Caco-2 (cell line): ENCODE measurements around the gene ELN. TPM values are rescaled to one million over a fixed set of nuclear protein-coding genes. Genes with fewer than 3 reads are reported as not detected.
A peak's percentile ranks its signal among the peaks of the same experiment; 100 is the strongest.

Experiments used
- BruUV-seq: library from RNA; stranded (reverse); fragments of 400-500 nt; replicated peaks from 2 replicates; lab custom pipeline; 2021; lab: Mats Ljungman, UMichigan
- CTCF ChIA-PET: fragments of 300-600 bp; sonication (Branson Sonifier 250); formaldehyde crosslinking; loops from one replicate; lab custom pipeline; 2022; ENCODE audit warnings: antibody characterized with exemption; lab: Charles Lee
- POLR2A ChIA-PET: fragments of 300-600 bp; sonication (Branson Sonifier 250); formaldehyde crosslinking; loops from one replicate; lab custom pipeline; 2022; ENCODE audit warnings: antibody characterized with exemption; lab: Charles Lee
- DNase-seq, 2 experiments: peaks; one replicate each; pipeline versions ENCODE4 v3.0.0 to v3.0.0-alpha.2; 2020 to 2022
- H3K27me3 ChIP-seq: replicated peaks from 2 replicates; pipeline ENCODE4 v1.6.0; 2011; ENCODE audit warnings: low read length; ENCODE audit not compliant: control insufficient read depth, insufficient read depth
- H3K36me3 ChIP-seq: 2 replicates; pipeline ENCODE4 v1.5.1; 2011; ENCODE audit warnings: low read length; ENCODE audit not compliant: control insufficient read depth, insufficient read depth
- H3K4me1 ChIP-seq: fragments of 250-450 bp; sonication (Bioruptor Pico); 2 replicates; pipeline ENCODE4 v1.5.1; 2020; ENCODE audit warnings: mild to moderate bottlenecking
- H3K4me3 ChIP-seq: 2 replicates; pipeline ENCODE4 v1.5.1; 2011; ENCODE audit warnings: low read depth, mild to moderate bottlenecking, control low read depth, low read length
- H3K9me3 ChIP-seq: fragments of 250-450 bp; sonication (Bioruptor Pico); 2 replicates; pipeline ENCODE4 v1.5.1; 2020; ENCODE audit warnings: mild to moderate bottlenecking, moderate library complexity
- H3K27ac Mint-ChIP-seq: one replicate; pipeline ENCODE4 v1.8.0; 2022; ENCODE audit warnings: mixed read lengths; ENCODE audit not compliant: unreplicated experiment
- H3K27me3 Mint-ChIP-seq: one replicate; pipeline ENCODE4 v1.8.0; 2022; ENCODE audit warnings: mixed read lengths; ENCODE audit not compliant: insufficient read depth, unreplicated experiment
- H3K36me3 Mint-ChIP-seq: one replicate; pipeline ENCODE4 v1.8.0; 2022; ENCODE audit warnings: mild to moderate bottlenecking, mixed read lengths; ENCODE audit not compliant: insufficient read depth, unreplicated experiment
- H3K4me1 Mint-ChIP-seq: one replicate; pipeline ENCODE4 v1.8.0; 2022; ENCODE audit warnings: low read depth, mixed read lengths; ENCODE audit not compliant: unreplicated experiment
- H3K4me3 Mint-ChIP-seq: one replicate; pipeline ENCODE4 v1.8.0; 2022; ENCODE audit warnings: mild to moderate bottlenecking, moderate library complexity, mixed read lengths; ENCODE audit not compliant: unreplicated experiment
- H3K9me3 Mint-ChIP-seq: one replicate; pipeline ENCODE4 v1.8.0; 2022; ENCODE audit warnings: mixed read lengths; ENCODE audit not compliant: unreplicated experiment
- CTCF ChIP-seq, 2 experiments: fragments of 200-600 bp in 1 of 2; IDR thresholded peaks; 1 replicate in 1 of 2; 2 replicates in 1 of 2; pipeline versions ENCODE4 v1.5.1 to v1.8.0; 2011 to 2022; ENCODE audit warnings: antibody characterized with exemption in 1 of 2, control low read depth in 1 of 2, inconsistent platforms in 1 of 2, low read depth in 1 of 2, low read length in 1 of 2, mild to moderate bottlenecking in 1 of 2, moderate library complexity in 1 of 2; ENCODE audit not compliant: insufficient read depth in 1 of 2, severe bottlenecking in 1 of 2, unreplicated experiment in 1 of 2
- intact Hi-C: fragments of 100-400 bp; cut with micrococcal nuclease; formaldehyde crosslinking; loops from one replicate; pipeline ENCODE4 v1.10.0; 2022; ENCODE audit not compliant: unreplicated experiment
- total RNA-seq: library from RNA; stranded (reverse); gene quantifications from 2 replicates; pipeline ENCODE4 v1.2.3, GENCODE V29; 2022

Gene ELN
- total RNA-seq, 1 experiment from 2014 or later, result not detected

DNA sequence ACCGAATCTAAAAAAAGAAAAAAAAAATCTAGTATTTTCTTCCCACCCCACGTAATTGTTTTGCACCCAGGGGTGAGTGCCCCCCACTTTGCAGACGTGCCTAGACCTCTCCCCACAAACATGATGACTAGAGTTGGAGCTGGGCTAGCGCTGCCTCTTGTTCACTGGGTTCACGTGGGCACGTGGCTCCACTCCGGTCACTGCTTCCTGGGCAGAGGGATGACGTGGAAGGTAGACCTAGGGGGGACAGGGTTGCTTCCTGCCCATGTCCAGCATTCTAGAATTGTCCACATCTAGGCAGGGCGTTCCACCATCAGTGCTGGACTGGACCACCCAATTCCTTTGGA lies 54.8 kb downstream of the ELN start:
- Mint-ChIP-seq H3K9me3 (no peaks in the 10 kb centered on the region), H3K27me3 (no peaks in the 10 kb centered on the region), H3K4me1 (no peaks in the 10 kb centered on the region), H3K36me3 (peaks cover 9% of the 10 kb centered on the region), H3K4me3 (peak overlapping the region; percentile 84), H3K27ac (no peak overlapping the region)
- TF ChIP-seq CTCF (IDR thresholded peaks at IDR 0.05; ENCODE audit: insufficient read depth in 1 of 2, low read depth in 1 of 2, low read length in 1 of 2, severe bottlenecking in 1 of 2, unreplicated experiment in 1 of 2), result no peak
- Histone ChIP-seq H3K9me3 (no peaks in the 10 kb centered on the region), H3K4me3 (no peak overlapping the region), H3K36me3 (no peaks in the 10 kb centered on the region), H3K4me1 (peaks cover 5% of the 10 kb centered on the region), H3K27me3 (no peaks in the 10 kb centered on the region)
- POLR2A ChIA-PET, result interaction anchor here (0.6 to 2.1 kb wide), 2 partner anchors 91 to 502 kb away, joined by 5 to 19 read pairs; no protein-coding TSS in a partner anchor
- DNase-seq, result no peak
- no TSS peak for BruUV-seq
- intact Hi-C loops, result loop anchor here (5.0 kb wide), 1 partner anchor 90 kb away; the partner anchor contains the start of gene EIF4H
- CTCF ChIA-PET, result interaction anchor here (1.2 to 1.9 kb wide), 3 partner anchors 15 to 124 kb away, joined by 3 to 10 read pairs (median 9); no protein-coding TSS in a partner anchor

- Mint-ChIP-seq H3K27ac (peak within 1 kb of the TSS; percentile 85), H3K36me3 (peaks cover 9% of the 10 kb centered on the region), H3K4me1 (no peaks in the 10 kb centered on the region), H3K4me3 (peak within 1 kb of the TSS; percentile 84), H3K9me3 (no peaks in the 10 kb centered on the region), H3K27me3 (no peaks in the 10 kb centered on the region)
- intact Hi-C loops, result loop anchor here (5.0 kb wide), 1 partner anchor 89 kb away; the partner anchor contains the start of gene EIF4H
- DNase-seq, result peak; percentile 80 to 87
- Histone ChIP-seq H3K9me3 (no peaks in the 10 kb centered on the region), H3K27me3 (no peaks in the 10 kb centered on the region), H3K4me1 (peaks cover 5% of the 10 kb centered on the region), H3K4me3 (peak within 1 kb of the TSS; percentile 82), H3K36me3 (no peaks in the 10 kb centered on the region)
- no TSS peak for BruUV-seq
- ChIA-PET POLR2A (interaction anchor here (0.5 to 2.1 kb wide), 8 partner anchors 90 to 503 kb away, joined by 3 to 19 read pairs (median 5); no protein-coding TSS in a partner anchor), CTCF (interaction anchor here (0.5 to 1.9 kb wide), 8 partner anchors 14 to 123 kb away, joined by 3 to 10 read pairs (median 3); no protein-coding TSS in a partner anchor)
- no peak for TF ChIP-seq CTCF (IDR thresholded peaks at IDR 0.05; ENCODE audit: insufficient read depth in 1 of 2, low read depth in 1 of 2, low read length in 1 of 2, severe bottlenecking in 1 of 2, unreplicated experiment in 1 of 2)
These were observed 55.3 kb downstream of the ELN start, which contains the start of gene LIMK1 for GRCh38 chr7:74083117-74083876. Gene LIMK1 (plus strand): TSS chr7:74083804. CDS start chr7:74083991, 187 bp downstream.

GRCh38 chr7:74083928-74084721 lies 56.2 kb downstream of the ELN start:
- BruUV-seq, result no TSS peak
- Histone ChIP-seq H3K9me3 (no peaks in the 10 kb centered on the region), H3K4me3 (peak overlapping the region; percentile 82), H3K36me3 (no peaks in the 10 kb centered on the region), H3K27me3 (no peaks in the 10 kb centered on the region), H3K4me1 (peaks cover 5% of the 10 kb centered on the region)
- CTCF ChIA-PET, result interaction anchor here (0.6 to 1.9 kb wide), 8 partner anchors 15 to 122 kb away, joined by 3 to 10 read pairs (median 4); no protein-coding TSS in a partner anchor
- Mint-ChIP-seq H3K27ac (peak overlapping the region; percentile 85), H3K4me3 (peak overlapping the region; percentile 84), H3K36me3 (peaks cover 9% of the 10 kb centered on the region), H3K4me1 (no peaks in the 10 kb centered on the region), H3K27me3 (no peaks in the 10 kb centered on the region), H3K9me3 (no peaks in the 10 kb centered on the region)
- intact Hi-C loops, result loop anchor here (5.0 kb wide), 1 partner anchor 88 kb away; the partner anchor contains the start of gene EIF4H
- no peak for TF ChIP-seq CTCF (IDR thresholded peaks at IDR 0.05; ENCODE audit: insufficient read depth in 1 of 2, low read depth in 1 of 2, low read length in 1 of 2, severe bottlenecking in 1 of 2, unreplicated experiment in 1 of 2)
- POLR2A ChIA-PET, result interaction anchor here (0.6 to 2.1 kb wide), 4 partner anchors 89 to 496 kb away, joined by 3 to 19 read pairs (median 6); no protein-coding TSS in a partner anchor
- peak; percentile 61 to 66 for DNase-seq
